GM19351 (cell line): ENCODE measurements around the gene PTPRN2.
"Not testable (repeated sequence)": the region's sequence is repeated elsewhere in the genome, so short reads cannot be mapped to it uniquely, and the experiment has no call there.

ENCODE experiments used
- ATAC-seq: cut with Tn5 transposase; IDR thresholded peaks from one replicate; pipeline ENCODE4 v1.9.1; 2021; ENCODE audit warnings: mild to moderate bottlenecking, moderate library complexity; ENCODE audit not compliant: unreplicated experiment

PTPRN2 gene

DNA sequence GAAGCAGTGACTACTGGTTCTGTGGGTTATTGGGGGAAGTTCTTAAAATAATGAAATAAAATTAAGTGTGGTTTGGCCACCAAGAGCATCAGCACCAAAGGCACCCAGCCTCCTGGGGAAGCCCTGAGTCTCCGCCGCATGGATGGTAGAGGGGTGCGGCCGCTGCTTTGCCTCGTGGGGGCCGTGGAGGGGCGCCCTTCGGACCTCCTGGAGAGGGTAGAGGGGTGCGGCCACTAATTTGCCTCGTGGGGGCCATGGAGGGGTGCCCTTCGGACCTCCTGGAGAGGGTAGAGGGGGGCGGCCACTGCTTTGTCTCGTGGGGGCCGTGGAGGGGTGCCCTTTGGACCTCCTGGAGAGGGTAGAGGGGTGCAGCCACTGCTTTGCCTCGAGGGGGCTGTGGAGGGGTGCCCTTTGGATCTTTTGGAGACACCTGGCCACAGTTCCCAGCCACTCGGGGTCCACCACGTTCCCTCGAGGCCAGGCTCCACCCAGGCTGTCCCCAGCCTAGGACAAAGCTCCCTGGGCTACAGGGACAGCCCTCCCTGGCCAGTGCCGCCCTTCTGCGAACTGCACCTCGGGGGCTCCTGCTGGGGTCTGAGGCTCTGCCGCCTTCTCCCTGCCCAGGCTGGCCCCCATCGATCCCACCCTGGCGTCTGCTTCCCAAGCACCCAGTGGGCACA is 535.1 kb downstream of the PTPRN2 start:
- no peak for ATAC-seq

DNA sequence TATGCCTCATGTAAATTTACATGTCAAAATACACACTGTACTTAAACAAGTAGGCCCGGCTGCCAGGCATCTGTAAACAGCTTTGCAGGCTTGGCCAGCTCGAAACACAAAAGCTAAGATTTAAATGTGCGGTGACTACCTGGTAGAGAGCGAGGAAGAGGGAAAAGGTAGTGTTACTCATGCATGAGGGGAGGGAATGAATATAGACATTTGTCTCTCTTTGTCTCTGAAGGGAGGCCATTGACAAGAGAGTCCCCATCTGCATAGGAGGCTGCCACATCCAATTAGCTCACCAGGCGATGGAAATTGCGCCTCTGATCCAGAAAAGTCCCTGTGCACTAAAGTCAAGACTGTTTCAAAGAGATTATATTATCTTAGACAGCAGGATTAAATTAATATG is 535.8 kb downstream of the PTPRN2 start:
- no peak for ATAC-seq

DNA sequence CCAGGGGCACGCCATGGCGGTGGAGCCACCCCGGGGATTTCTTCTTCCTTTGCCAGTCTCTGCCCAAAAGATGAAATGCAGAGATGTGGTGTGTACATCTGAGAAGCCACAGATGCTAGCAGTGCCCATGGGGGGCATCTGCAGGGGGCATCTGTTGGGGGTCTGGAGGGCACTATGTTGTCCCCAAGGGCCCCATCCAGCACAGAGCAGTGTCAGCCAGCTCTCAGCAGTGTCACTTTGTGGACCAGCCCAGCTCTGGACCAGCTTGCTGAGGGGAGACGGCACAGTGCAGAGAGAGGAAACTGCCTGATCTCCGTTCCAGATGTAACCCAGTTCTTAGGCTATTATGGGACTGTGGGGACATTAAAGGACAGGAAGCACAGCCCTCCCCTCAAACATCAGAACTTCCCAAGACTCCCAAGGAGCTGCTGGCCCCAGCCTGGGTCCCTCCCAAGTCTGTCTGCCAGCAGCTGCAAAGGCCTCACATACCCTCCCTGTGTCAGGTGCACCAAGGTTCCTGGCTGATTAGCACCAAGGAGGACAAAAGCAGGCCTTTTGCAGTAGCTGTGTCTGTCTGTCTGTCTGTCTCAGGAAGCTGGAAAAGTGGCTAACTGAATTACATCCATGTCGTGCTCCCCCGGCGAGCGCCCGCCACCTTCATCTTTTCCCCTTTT is 536.5 kb downstream of the PTPRN2 start:
- no peak for ATAC-seq

DNA sequence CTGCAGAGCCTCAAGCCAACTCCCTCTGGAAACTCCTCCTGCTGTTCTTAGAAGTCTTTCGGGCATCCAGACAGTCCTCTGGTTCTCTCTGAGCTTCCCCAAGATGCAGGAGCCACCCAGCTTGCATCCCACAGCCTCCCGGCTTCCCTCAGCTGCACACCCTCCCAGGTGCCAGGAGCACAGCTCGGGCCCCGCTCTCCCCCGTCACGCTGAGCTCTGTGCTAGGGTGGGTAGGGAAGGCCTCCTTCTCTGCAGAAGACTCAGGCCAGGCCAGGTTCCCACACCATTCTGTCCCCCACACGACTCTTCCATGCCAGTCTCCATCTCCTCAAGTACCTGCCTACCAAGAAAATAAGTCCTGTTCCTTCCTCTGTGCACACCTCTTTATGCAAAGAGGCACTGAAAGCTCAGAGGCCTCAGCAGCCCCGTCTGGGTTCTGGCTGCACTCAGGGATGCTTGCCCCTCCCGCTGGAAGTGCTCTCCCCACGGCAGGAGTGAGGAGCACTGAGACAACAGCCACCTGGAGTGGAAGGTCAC is 537.1 kb downstream of the PTPRN2 start:
- ATAC-seq = no peak

DNA sequence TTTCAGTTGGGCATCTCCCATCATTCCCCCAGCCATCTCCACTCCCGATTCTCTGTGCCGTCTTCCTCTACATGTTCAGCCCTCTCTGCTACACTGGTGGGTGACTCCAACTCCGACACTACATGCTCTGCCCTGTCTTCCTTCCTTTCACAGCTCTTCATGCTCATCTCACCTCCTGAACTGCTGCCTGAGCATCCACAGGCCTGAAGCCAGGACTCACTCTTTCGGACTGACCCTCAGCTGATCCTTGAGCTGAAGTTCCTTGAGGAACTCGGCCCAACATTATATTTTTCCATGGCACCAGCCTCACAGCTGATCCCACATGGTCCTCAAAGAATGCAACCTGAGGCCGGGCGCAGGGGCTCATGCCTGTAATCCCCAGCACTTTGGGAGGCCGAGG is 538.4 kb downstream of the PTPRN2 start:
- no peak for ATAC-seq

DNA sequence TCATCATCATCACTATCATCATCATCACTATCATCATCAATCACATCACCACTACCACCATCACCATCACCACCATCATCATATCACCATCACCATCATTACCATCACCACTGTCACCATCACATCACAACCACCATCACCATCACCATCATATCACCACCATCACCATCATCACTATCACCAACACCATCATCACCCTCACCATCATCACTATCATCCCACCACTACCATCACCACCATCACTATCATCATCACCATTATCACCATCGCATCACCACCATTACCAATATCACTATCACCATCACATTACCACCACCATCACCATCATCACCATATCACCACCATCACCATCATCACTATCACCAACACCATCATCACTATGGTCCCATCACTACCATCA is 539.1 kb downstream of the PTPRN2 start:
- no peak for ATAC-seq

DNA sequence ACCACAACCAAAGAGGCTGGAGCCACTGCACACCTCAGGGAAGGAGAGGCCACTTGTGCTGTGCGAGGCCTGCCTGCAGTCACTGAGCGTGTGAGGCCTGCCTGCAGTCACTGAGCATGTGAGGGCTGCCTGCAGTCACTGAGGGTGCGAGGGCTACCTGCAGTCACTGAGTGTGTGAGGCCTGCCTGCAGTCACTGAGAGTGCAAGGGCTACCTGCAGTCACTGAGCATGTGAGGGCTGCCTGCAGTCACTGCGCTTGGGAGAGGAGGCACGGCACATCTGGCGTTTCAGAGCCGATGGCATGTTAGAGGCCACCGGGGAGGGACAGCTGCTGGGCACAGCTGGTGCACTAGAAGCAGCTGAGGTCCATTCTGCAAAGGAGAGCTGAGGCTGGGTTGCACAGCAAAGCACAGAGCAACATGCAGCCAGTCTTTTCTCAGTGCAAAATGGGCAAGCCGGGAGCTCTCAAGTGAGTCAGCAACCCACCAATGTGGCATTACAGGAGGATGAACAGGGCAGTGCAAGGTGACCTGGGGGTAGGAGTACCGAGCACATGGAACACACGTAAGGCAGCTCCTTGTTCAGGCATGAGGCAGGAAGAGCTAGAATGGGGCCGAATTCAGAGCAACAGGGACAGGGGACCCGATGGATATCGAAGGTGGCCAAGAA is 540.1 kb downstream of the PTPRN2 start:
- no peak for ATAC-seq

DNA sequence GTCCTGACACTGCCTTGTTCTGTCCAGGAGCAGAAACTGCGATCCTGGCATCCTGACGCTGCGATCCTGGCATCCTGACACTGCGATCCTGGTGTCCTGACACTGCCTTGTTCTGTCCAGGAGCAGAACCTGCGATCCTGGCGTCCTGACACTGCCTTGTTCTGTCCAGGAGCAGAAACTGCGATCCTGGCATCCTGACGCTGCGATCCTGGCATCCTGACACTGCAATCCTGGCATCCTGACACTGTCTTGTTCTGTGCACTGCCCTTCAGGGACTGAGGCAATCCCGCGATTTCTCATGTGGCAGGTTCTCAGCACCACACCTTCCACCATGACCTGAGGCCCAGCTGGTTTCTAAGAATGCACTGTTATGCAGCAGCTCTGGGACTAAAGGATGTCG is 541.4 kb downstream of the PTPRN2 start:
- not testable (repeated sequence) for ATAC-seq

DNA sequence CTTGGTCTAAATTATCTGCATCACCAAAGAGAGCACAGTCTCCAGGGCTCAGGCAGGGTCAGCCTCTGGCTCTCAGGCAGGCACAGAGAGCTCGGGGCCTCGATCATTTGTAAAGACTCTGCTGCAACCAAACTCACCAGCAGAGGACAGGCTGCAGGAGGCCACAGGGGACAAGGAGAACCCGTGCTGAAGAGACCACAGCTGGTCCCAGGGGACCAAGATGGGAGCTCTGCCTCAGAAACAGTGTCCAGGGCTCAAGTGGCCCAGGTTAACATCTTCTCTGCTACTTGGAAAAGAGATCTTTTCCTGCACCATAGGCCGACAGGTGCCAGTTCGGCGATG is 543.2 kb downstream of the PTPRN2 start:
- ATAC-seq = no peak

DNA sequence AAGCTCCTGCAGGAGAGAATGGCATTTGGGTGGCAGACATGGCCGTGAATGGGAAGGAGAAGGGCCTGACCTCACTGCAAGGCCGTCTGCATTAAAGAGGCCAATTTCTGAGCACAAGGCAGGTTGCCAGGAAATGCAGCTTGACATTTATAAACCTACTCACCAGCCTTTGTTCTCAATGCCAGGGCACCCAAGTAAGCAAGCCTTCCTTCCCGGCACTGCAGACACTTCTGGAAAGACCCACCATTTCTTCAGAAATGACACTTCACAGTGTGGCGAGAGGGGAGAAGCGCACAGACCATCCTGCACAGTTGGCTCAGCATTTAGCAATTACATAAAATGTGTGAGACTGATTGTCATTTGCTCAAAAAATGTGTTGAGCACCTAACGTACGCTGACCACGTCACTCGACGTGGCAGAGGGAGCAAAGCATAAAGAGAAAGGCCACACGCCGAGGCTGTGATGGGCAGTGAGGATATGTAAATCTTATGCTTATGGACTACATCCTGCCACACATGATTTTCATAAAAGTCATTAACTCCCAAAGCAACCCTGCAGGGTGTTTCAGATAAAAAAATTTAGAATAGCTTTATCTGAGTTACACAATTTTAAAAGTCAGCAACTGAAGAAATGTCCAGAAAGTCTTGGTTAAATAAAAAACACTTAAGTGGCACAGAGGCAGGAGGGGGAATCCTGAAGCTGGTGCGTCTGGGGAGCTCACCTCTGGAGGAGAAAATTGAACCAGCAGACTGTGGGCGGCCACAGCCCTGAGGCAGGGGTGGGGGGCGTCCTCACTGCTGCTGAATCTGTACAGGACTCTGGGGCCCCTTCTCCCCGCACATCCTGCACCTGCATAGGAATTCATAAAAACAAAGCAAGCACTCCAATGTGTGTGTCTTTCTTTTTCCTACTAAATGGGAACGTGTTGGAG is 543.8 kb downstream of the PTPRN2 start:
- no peak for ATAC-seq

DNA sequence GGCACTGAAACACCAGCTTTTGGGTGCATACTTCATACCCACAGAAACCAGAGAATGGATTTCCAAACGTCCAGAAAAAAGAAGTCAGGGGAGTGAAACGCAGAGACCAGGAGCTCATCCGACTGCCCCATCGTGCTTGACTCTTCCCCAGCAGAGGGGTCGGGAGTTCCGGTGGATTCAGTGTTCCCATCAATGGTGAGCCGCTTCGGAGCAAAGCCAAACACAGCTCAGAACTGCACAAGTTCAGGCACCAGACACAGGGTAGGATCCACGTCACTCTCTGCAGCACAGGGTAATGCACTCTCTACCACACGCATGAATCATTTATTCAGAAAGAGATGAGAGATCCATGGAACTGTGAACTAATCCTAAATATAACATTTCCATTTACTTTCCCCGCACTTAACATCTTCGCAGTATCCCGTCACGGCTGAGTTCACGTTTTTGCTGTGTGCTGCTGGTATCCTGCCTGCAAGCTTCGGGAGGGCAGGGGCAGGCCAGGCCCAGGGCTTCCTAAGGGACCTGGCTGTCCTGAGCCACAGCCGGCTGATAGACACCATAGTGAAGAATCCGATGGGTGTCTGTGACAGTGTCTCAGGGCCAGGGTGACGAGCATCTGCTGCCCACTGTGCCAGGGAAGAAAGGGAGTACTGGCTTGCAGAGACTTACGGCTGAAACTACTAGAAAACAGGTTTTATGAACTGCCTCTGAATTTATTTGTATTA is 545.3 kb downstream of the PTPRN2 start:
- no peak for ATAC-seq

DNA sequence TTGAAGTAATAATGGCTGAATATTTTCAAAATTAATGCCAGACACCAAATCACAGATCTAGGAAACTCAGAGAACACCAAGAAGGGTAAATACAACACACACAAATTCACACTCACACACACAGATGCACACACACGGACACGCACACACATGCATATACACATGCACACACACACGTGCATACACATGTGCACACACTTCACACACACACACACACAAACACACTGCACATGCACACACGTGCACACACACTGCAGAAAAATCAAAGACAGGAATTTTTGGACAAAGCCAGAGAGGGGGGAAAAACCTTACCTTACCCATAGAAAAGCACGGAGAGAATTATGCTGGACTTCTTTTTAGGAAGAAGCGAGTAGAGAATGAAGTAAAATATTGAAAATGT is 547.4 kb downstream of the PTPRN2 start:
- ATAC-seq = no peak

DNA sequence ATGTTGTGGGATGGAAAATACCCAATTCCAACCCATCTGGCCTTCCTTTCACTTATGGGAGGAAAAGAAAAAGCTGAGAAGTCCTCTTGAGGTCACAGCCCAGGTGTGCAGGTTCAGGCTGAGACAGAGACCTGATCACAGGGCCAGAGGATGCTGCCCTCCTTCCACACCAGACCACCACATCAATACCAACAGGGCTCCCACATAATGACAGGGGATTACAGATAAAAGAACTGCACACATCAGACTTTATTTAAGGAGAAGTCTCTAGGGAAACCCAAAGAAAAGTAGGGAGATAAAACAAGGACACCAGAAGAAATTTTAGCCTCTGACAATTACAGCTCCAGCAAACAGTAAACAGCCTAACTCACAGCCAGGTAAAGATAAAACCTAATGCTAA is 548.4 kb downstream of the PTPRN2 start:
- ATAC-seq = no peak

DNA sequence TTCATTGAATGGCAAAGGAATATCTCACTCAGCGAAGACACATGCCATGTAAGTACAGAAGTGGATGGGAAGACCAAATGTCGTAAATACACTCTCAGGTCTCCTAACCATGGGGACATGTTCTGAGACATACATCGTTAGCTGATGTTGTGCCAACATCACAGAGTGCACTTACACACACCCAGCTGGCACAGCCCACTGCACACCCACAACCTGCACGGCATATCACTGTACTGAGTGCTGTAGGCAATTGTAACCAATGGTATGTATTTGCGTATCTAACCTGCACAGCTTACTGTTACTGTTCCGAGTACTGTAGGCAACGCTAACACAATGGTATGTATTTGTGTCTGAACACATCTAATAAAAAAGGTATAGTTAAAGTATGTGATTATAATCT is 550.4 kb downstream of the PTPRN2 start:
- no peak for ATAC-seq

DNA sequence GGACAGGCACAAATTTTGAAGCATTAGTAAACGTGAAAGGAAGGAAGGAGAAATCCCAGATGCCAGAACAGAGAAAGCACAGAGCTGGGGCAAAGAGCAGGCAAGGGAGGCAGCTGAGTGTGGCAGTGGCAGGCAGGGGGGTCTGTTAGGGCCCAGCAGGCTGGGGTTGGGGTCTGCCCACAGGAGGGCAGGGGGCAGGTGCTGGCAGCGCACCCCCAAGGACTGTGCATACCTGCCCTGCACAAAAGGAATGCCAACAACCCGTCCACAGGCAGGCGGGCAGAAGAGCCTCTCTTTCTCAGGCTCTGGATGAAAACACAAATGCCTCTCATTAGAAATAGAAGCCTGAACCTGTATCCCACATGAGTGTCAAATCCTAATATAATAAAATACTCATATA is 552.3 kb downstream of the PTPRN2 start:
- no peak for ATAC-seq

DNA sequence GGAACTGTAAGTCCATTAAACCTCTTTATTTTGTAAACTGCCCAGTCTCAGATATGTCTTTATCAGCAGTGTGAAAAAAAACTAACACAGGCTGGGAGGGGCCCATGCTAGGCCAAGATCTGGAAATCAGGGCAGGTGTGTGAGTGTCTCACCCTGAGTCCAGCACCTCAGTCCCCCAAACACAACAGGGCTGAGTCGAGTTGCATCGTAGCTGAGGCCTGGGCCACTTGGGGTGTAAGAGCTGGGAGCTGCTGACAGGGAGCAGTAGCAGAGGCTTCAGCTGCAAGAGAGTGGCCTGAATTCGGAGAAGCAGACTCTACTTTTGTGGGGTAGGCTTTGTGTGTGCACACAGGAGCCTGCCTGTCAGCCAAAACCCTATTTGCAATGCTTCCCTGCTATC is 553.1 kb downstream of the PTPRN2 start:
- ATAC-seq = no peak

DNA sequence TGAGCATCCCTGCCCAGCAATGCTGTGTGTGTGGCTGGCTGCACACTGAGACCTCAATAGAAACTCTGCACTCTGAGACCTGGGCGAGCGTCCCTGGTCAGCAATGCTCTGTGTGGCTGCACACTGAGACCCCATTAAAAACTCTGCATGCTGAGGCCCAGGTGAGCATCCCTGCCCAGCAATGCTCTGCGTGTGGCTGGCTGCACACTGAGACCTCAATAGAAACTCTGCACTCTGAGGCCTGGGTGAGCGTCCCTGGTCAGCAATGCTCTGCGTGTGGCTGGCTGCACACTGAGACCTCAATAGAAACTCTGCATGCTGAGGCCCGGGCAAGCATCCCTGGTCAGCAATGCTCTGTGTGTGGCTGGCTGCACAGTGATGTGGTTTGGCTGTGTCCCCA is 553.7 kb downstream of the PTPRN2 start:
- ATAC-seq = not testable (repeated sequence)

DNA sequence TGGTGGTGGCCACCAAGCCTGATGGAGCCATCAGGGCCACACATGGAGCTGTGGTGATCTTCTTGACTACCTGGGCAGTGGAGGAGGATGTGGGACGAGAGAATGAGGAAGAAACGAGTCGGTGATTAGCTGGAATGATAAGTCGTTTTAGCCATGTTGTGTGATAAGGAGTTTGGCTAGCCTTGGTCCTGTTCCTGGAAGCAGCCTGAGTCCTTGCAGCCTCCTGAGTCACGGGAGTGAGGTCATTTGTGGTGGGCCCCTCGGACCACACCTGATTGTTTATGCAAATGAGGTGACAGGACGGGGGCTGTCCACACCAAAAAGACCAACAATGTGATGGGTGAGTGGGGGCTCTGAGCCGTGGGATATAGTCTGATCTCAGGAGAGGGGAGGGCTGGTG is 554.4 kb downstream of the PTPRN2 start:
- ATAC-seq = no peak

DNA sequence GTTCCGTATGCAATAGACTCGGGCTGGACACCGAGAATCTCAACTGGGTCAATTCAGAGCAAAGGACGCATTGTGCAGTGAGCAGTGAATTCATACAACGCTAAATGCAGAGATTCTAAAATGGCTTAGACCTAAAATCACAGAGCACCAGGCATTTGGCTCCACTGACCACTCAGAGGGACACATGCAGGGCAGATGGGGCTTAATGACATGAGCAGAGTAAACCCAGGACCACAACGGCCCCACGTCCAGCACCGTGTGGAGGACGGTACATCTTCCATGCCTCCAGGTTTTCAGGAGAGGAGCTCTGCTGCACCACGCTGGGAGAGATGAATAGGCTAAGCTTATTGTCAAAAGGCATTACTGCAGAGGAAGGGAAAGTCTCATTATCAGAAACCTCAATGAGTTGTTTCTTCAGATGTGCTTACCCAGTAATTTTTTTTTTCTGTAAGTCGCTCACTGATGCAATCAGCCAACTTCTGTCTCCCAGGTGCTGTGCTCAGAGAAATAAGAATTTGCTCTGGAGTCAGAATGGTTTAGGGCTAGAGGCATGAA is 555.0 kb downstream of the PTPRN2 start:
- ATAC-seq = no peak

DNA sequence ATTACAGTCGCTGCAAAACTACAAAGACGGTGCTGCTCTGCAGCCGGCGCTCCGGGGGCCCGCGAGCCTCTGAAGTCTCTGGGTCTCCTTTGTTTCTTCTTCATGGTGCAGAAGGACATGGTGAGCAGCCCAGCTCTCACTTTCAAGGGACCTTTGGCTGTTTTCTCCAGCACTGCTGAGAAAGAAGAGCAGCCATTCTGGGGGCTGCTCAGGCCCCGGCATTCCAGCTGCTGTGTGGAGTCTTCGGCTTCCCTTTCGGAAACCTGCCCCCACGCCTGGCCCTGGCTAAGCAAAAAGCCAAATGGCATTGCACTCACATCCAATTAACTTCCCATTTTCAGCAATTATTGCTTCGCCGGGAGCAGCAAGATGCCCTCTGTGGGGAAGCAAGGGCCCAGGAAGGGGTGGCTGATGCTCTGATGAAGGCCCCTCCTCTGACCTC is 555.7 kb downstream of the PTPRN2 start:
- no peak for ATAC-seq
